Choroid plexus epithelial cell (primary cell): Measurements from ENCODE around the gene TMEM50B.

Source experiments
- DNase-seq: peaks from one replicate; pipeline ENCODE4 v3.0.0-alpha.2; 2010; ENCODE audit warnings: low read depth
- H3K4me3 ChIP-seq: 2 replicates; pipeline ENCODE4 v1.5.1; 2011; ENCODE audit warnings: low read depth, mild to moderate bottlenecking, control low read depth, low read length, moderate library complexity
- TF ChIP-seq, protein P1 (sequence below): conservative IDR thresholded peaks from 2 replicates; pipeline ENCODE4 v1.5.1; 2011; ENCODE audit warnings: low read depth, mild to moderate bottlenecking, control low read depth, inconsistent platforms, low read length, moderate library complexity

TMEM50B gene

DNA sequence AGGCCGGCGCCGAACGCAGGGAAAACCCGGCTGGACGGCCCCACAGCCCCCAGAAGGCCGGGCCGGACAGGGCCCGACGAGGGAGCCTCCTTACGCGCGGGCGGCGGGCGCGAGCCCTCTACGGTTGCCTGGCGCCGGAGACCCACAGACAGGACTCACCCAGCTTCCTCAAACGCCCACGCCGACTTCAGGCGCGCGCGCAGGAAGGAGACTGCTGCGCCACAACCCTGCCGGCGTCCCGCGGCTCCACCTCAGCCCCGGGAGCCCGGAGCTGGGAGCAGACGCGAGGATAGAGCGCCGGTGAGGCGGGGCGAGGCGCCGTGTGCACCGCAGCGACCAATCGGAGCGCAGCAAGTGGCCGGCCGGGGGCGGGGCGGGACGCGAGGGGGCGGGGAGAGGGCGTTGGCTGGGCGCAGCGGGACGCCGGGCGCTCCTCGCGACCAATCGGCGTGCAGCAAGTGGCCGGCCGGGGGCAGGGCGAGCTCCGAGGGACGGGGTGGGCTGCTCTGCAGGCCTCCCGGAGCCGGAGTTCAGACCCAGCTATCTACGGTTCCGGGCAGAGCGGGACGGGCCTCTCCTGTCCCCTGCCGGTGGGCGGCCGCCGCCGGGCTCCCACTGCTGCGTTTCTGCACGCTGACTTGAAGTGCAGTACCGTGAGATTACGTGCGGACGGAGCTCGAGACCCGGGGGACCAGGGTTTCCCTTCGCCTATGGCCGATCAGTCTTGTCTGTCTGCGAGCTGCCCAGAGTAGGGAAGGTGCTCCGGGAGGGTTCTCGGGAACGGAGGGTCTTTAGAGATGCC lies at the start of gene TMEM50B:
Gene TMEM50B, minus strand, starts transcription at position 296 of the 802 bp plus-strand sequence. CDS start 11,089 bp downstream, outside the sequence.
- H3K4me3 ChIP-seq, result peak within 1 kb of the TSS; percentile 86
- DNase-seq, result peak; percentile 97
- TF ChIP-seq, protein P1, sequence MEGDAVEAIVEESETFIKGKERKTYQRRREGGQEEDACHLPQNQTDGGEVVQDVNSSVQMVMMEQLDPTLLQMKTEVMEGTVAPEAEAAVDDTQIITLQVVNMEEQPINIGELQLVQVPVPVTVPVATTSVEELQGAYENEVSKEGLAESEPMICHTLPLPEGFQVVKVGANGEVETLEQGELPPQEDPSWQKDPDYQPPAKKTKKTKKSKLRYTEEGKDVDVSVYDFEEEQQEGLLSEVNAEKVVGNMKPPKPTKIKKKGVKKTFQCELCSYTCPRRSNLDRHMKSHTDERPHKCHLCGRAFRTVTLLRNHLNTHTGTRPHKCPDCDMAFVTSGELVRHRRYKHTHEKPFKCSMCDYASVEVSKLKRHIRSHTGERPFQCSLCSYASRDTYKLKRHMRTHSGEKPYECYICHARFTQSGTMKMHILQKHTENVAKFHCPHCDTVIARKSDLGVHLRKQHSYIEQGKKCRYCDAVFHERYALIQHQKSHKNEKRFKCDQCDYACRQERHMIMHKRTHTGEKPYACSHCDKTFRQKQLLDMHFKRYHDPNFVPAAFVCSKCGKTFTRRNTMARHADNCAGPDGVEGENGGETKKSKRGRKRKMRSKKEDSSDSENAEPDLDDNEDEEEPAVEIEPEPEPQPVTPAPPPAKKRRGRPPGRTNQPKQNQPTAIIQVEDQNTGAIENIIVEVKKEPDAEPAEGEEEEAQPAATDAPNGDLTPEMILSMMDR, result peak; percentile 44

DNA sequence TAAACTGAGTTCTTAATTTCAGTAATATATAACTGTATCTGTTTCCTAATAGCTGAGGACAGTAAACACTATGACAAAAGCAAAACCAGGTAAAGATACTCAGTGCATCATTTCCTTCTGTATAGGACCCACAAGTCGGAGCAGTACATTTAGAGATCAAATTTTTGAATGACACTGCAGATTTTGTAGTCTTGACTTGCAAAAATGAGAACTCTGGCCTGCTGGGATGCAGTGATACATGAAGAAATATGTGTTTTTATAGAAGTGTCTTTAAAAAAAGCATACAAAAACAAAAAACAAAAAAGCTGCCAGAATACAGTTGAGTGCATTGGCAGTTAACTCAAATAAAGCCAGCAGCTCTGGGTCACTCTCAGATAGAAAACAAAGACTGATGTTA lies 43.2 kb upstream of the TMEM50B start:
- TF ChIP-seq, protein P1, result no peak
- H3K4me3 ChIP-seq, result no peak overlapping the region
- no peak for DNase-seq

DNA sequence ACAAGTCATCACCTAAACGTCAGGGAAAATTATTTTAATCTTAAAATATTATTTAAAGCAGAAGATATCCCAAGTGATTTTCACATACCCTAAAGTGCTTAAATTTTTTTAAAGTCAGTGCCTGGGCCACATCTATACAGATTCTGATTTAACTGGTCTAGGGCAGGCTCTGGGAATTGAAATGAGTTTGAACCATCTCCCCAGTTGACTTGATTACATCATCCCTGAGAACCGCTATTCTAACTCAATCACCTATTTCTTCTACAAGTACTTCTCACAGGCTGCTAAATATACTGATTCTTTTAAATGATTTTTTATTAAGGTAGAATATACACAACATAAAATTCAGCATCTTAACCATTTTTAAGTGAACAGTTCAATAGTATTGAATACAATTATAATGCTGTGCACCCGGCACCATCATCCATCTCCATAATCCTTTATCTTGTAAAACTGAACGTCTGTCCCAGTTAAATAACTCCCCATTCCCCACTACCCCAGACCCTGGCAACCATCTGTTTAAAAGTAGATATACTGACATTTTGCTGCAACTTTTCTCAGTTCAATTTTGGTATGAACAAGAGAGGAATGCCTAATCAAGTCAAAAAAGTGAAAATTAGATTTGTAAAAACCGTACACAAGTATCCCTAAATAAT lies 42.7 kb upstream of the TMEM50B start:
- no peak for DNase-seq
- H3K4me3 ChIP-seq, result no peak overlapping the region
- TF ChIP-seq, protein P1, result no peak

DNA sequence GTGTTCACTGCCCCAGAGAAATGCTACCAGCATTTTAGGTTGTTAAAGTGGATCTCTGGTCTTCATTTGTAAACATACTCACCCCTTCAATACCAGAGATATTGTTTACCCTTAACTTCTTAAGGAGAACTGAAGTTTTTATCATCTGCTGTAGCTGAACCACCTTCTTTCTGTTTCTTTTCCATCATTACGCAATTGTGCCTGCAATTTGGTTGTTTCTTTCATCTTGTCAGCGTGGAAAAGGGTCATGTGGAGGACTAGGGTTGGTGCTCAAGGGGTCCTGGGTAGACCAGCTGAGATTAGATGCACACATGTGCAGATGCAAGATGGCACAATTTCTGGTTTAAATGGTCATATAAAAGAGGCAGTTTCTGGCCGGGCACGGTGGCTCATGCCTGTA lies 39.1 kb upstream of the TMEM50B start:
- DNase-seq, result no peak
- TF ChIP-seq, protein P1, result no peak
- no peak overlapping the region for H3K4me3 ChIP-seq

DNA sequence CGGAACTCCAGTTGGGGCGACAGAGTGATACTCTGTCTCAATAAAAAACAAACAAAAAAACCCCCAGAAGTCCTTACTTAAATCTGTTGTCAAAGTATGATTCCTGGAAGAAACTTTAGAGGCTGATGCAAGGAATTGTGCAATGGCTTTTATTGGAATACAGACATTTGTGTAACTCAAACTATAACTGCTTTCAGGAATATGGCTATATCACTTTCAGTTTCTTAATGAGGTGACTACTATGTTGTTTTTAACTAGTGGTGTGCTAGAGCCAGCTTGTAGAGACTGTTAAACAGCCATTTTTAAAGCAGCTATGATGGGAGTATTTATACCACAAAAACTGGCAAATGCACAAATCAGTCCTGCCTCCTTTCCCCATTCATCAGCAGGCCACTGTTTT lies 34.5 kb upstream of the TMEM50B start:
- TF ChIP-seq, protein P1, result no peak
- no peak overlapping the region for H3K4me3 ChIP-seq
- peak; percentile 58 for DNase-seq

DNA sequence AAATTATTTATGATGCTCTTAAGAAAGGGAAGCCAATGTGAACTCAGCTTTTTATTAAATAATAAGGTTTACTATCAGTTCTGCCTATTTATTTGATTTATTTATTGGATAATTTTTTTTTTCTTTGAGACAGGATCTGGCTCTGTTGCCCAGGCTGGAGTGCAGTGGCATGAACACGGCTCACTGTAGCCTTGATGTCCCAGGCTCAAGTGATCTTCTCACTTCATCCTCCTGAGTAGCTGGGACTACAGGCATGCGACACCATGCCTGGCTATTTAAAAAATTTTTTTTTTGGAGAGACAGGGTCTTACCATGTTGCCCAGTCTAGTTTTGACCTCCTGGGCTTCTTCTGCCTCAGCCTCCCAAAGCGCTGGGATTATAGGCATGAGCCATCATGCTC lies 32.7 kb upstream of the TMEM50B start:
- no peak for DNase-seq
- TF ChIP-seq, protein P1, result no peak
- no peak overlapping the region for H3K4me3 ChIP-seq
